Large intestine (tissue), 3 donors: ENCODE measurements around the gene G3BP1. TPM values are rescaled to one million over a fixed set of nuclear protein-coding genes. Genes with fewer than 3 reads are reported as not detected.

Experiments used
- DNase-seq, 2 donors: peaks; one replicate each; pipeline versions ENCODE4 v3.0.0 to v3.0.0-alpha.2; 2013
- H3K27ac ChIP-seq: one replicate; pipeline ENCODE4 v1.5.1; 2013; ENCODE audit warnings: low read length
- H3K27me3 ChIP-seq: 2 replicates; pipeline ENCODE4 v1.6.1; 2013; ENCODE audit warnings: low read length; ENCODE audit not compliant: control insufficient read depth, insufficient read depth
- H3K36me3 ChIP-seq: 2 replicates; pipeline ENCODE4 v1.6.1; 2013; ENCODE audit warnings: low read length; ENCODE audit not compliant: control insufficient read depth, insufficient read depth
- H3K4me1 ChIP-seq: one replicate; pipeline ENCODE4 v1.6.1; 2013; ENCODE audit warnings: low read length; ENCODE audit not compliant: control insufficient read depth, insufficient read depth
- H3K4me3 ChIP-seq: one replicate; pipeline ENCODE4 v1.5.1; 2013; ENCODE audit warnings: low read length
- H3K9me3 ChIP-seq: one replicate; pipeline ENCODE4 v1.6.1; 2013; ENCODE audit warnings: mild to moderate bottlenecking, low read depth, low read length, moderate library complexity; ENCODE audit not compliant: control insufficient read depth
- WGBS: methylation state at CpG from one replicate; pipeline ENCODE4 v1.1.5; 2013; ENCODE audit warnings: low lambda C conversion rate; ENCODE audit not compliant: insufficient coverage; 5-methylcytosine and 5-hydroxymethylcytosine counted together
- polyA plus RNA-seq: library from polyadenylated mRNA; unstranded; fragments of 120-200 nt; gene quantifications from one replicate; pipeline ENCODE4 v1.2.1, GENCODE V29; 2013

Gene G3BP1
- polyA plus RNA-seq, 1 donor: 111 TPM

GRCh38 chr5:151751091-151751490, 20.7 kb upstream of the G3BP1 start:
- Histone ChIP-seq H3K27me3 (no peaks in the 10 kb centered on the region), H3K4me1 (peaks cover 26% of the 10 kb centered on the region), H3K4me3 (no peak overlapping the region), H3K27ac (no peak overlapping the region), H3K9me3 (no peaks in the 10 kb centered on the region), H3K36me3 (peaks cover 31% of the 10 kb centered on the region)
- no CpG with 5 or more reads among the region's 4 CpGs for WGBS
- no peak for DNase-seq

- H3K27ac ChIP-seq: no peak overlapping the region
- no CpG with 5 or more reads among the region's 4 CpGs for WGBS
- no peak for DNase-seq
- H3K27me3 ChIP-seq: no peaks in the 10 kb centered on the region
- peaks cover 30% of the 10 kb centered on the region for H3K4me1 ChIP-seq
- H3K4me3 ChIP-seq: no peak overlapping the region
- H3K9me3 ChIP-seq: no peaks in the 10 kb centered on the region
- H3K36me3 ChIP-seq: peaks cover 27% of the 10 kb centered on the region
Measured at GRCh38 chr5:151751593-151751992, 20.2 kb upstream of the G3BP1 start.

- Histone ChIP-seq H3K27ac (peak overlapping the region; percentile 82), H3K36me3 (peaks cover 14% of the 10 kb centered on the region), H3K9me3 (no peaks in the 10 kb centered on the region), H3K27me3 (no peaks in the 10 kb centered on the region), H3K4me3 (no peak overlapping the region), H3K4me1 (peaks cover 42% of the 10 kb centered on the region)
- no CpG with 5 or more reads among the region's 3 CpGs for WGBS
- peak; percentile 70 to 89 for DNase-seq
Measured at GRCh38 chr5:151755383-151755782, 16.4 kb upstream of the G3BP1 start.

GRCh38 chr5:151757233-151758140, 14.3 kb upstream of the G3BP1 start:
- Histone ChIP-seq H3K27me3 (no peaks in the 10 kb centered on the region), H3K9me3 (no peaks in the 10 kb centered on the region), H3K27ac (peak overlapping the region; percentile 82), H3K4me1 (peaks cover 42% of the 10 kb centered on the region), H3K36me3 (peaks cover 10% of the 10 kb centered on the region), H3K4me3 (peak overlapping the region; percentile 93)
- no CpG with 5 or more reads among the region's 9 CpGs for WGBS
- peak in 1 of 2 donors; percentile 38 for DNase-seq

- Histone ChIP-seq H3K27ac (peak overlapping the region; percentile 82), H3K4me1 (peaks cover 42% of the 10 kb centered on the region), H3K36me3 (peaks cover 5% of the 10 kb centered on the region), H3K9me3 (no peaks in the 10 kb centered on the region), H3K27me3 (no peaks in the 10 kb centered on the region), H3K4me3 (peak overlapping the region; percentile 93)
- no CpG with 5 or more reads among the region's 11 CpGs for whole genome bisulfite sequencing
- DNase-seq: no peak
Measured at GRCh38 chr5:151758141-151758429, 13.7 kb upstream of the G3BP1 start.

- H3K36me3 ChIP-seq: peaks cover under 1% of the 10 kb centered on the region
- peak within 1 kb of the TSS; percentile 93 for H3K4me3 ChIP-seq
- H3K27me3 ChIP-seq: no peaks in the 10 kb centered on the region
- H3K9me3 ChIP-seq: no peaks in the 10 kb centered on the region
- peak within 1 kb of the TSS; percentile 82 for H3K27ac ChIP-seq
- DNase-seq: peak; percentile 92 to 93
- H3K4me1 ChIP-seq: peaks cover 38% of the 10 kb centered on the region
- 0% methylated on average over 3 of the region's 61 CpGs for WGBS
Measured at GRCh38 chr5:151758430-151759241, 13.1 kb upstream of the G3BP1 start, which contains the start of gene ATOX1. ATOX1 (minus strand) TSS chr5:151758631; CDS start chr5:151758551, 80 bp downstream.

GRCh38 chr5:151764801-151765200, 7.0 kb upstream of the G3BP1 start:
- no peaks in the 10 kb centered on the region for H3K36me3 ChIP-seq
- no peak overlapping the region for H3K4me3 ChIP-seq
- DNase-seq: no peak
- no peaks in the 10 kb centered on the region for H3K9me3 ChIP-seq
- no peak overlapping the region for H3K27ac ChIP-seq
- no peaks in the 10 kb centered on the region for H3K27me3 ChIP-seq
- H3K4me1 ChIP-seq: no peaks in the 10 kb centered on the region

- H3K4me3 ChIP-seq: no peak overlapping the region
- DNase-seq: no peak
- H3K36me3 ChIP-seq: no peaks in the 10 kb centered on the region
- no peaks in the 10 kb centered on the region for H3K27me3 ChIP-seq
- peaks cover 4% of the 10 kb centered on the region for H3K4me1 ChIP-seq
- H3K27ac ChIP-seq: no peak overlapping the region
- no peaks in the 10 kb centered on the region for H3K9me3 ChIP-seq
Measured at GRCh38 chr5:151766975-151767374, 4.8 kb upstream of the G3BP1 start.

GRCh38 chr5:151770383-151771258, 1.1 kb upstream of the G3BP1 start:
- H3K27ac ChIP-seq: peak overlapping the region; percentile 97
- WGBS: no CpG with 5 or more reads among the region's 75 CpGs
- H3K9me3 ChIP-seq: no peaks in the 10 kb centered on the region
- H3K36me3 ChIP-seq: no peaks in the 10 kb centered on the region
- DNase-seq: no peak
- H3K4me3 ChIP-seq: peak overlapping the region; percentile 61
- peaks cover 16% of the 10 kb centered on the region for H3K4me1 ChIP-seq
- H3K27me3 ChIP-seq: no peaks in the 10 kb centered on the region
